Left colon (tissue), 2 donors: ENCODE data around the gene AUTS2. TPM values are rescaled to one million over a fixed set of nuclear protein-coding genes. Genes with fewer than 3 reads are reported as not detected.

Experiments used
- ATAC-seq: fragments of 200-7000 bp; cut with Tn5 transposase; one replicate; pipeline ENCODE4 v1.9.1; 2020; ENCODE audit warnings: mild to moderate bottlenecking, moderate library complexity
- DNase-seq, 2 donors: peaks; one replicate each; pipeline ENCODE4 v3.0.0-alpha.2; 2020
- intact Hi-C, 2 donors: fragments of 100-400 bp; cut with DNase I in 1 of 2; cut with micrococcal nuclease in 1 of 2; formaldehyde crosslinking; loops; one replicate each; pipeline versions ENCODE4 v1.11.2 to v1.14.0; 2022; cut with DNase I, micrococcal nuclease
- total RNA-seq, 2 donors: library from RNA; stranded (reverse); fragmentation: NEBNext Ultra II Directional; extraction: Animal tissue kit (Norgen Biotek cat#: 25700); gene quantifications; one replicate each; pipeline ENCODE4 v1.2.1, GENCODE V29; 2021
- donor health status: DM: no; HTN: no; CAD: no.
- donor health status: DM: yes; HTN: yes; CAD: no.

AUTS2 gene
- total RNA-seq, 2 donors from 2014 or later = 43.3 to 44.2 TPM

DNA sequence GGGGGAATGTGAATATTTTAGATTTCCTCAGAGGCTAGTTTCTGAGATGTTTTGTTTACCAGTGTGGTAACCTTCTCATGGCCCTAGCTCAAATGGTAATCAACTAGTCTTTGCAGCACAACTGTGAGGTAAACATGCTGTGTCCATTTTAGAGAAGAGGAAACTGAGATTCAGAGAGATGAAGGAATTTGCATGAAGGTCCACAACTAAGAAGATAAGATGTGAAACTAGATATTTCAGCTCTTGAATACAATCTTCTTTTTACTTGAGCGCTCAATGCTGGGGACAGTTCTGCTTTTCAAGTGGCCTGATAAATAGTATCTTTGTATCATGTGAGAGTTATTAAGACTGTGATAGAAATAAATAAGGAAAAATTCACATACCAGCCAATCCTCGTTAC lies 245.4 kb downstream of the AUTS2 start:
- DNase-seq = no peak
- ATAC-seq = no peak
- intact Hi-C loops = no loop called here

DNA sequence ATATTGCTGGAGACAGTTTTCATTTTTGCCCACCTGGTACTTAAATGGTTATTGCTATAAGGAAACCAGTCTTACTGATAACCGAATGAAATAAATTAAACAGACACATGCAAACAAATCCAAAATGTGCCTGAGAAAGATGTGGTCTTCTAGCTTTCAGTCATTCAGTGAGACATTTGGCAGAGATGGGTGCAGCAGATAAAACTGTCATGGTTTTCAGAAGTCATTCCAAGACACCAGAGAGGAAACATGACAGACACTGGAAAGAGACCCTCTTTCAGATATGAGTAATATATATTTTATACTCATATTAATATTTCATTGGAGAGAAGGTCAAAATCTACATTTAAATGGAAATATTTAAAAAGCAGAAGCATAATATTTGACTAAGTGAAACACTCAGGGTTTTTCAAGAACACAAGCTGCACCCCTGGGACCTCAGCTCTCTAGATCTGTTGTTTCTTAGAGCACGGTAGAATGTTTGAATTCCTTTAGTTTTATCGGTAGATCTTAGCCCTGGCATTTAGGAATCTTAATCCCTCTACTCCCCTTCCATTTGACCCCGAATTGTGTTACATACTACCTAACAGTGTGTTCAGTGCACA lies 246.1 kb downstream of the AUTS2 start:
- intact Hi-C loops = no loop called here
- no peak for DNase-seq
- ATAC-seq = no peak

DNA sequence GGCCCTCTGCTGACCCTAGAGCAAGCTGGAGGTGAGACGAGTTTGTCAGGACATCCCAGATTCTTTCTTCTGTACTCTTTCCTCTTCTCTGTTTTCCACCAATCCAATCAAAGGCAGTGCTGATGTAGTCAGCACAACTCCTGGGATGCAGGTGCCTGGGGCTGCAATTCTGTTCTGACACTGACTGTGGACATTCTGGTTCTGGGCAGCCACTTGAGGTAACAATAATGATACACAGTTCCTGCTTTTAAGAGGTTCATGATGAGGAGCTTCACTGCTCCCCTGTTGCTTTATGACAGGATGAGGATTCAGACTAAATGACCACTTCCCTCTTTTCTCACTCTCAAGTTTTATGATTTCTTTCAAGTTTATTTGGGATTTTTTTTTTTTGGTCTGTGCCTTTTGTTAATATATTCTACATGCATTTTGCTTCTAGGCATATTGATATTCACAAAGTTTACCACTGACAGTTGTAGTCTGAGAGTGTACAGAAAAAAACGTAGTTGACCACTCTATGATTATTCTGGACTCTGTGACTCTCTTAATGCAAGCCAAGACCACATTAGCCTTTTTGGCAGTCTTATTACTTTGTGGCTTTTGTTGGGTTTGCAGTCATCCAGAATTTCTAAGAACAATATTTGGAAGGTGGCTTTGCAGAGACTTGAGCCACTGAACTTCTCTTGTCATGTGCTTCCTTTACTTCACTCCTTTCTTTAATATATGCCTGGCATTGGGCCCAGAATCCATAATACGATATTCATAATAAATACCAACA lies 247.6 kb downstream of the AUTS2 start:
- DNase-seq (no peak), ATAC-seq (no peak)
- intact Hi-C loops = no loop called here

DNA sequence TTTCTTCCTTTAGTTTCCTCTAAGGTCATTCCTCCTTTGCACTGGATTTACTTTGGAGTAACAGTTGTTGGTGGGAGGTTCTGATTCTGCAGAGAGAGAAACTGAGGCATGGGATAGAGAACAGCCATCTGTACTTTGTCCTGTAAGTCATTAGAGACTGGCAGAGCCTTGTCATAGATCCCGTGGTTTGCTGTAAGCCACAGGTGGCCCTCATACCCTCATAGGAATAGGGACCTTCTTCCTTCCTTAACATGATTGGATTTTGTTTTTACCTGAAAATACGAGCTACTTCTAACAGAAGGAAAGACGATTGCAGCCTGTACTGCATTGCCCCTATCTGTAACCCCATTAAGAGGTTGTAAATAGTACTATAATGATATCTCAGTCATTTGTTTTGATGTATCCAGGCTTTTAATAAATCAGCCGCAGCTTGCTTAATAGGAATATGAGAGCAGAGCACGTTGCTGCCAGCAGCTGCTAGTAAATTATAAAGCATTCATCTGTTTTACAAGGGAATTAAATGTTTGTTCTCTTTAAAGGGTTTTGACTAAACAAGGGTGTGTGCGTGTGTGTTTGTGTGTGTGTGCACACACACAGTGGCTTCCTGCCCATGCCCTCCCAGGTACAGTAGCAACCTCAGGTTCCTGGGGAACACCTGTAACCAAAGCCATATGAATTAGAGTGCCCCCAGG lies 249.8 kb downstream of the AUTS2 start:
- no peak for DNase-seq
- intact Hi-C loops = no loop called here
- ATAC-seq = no peak

DNA sequence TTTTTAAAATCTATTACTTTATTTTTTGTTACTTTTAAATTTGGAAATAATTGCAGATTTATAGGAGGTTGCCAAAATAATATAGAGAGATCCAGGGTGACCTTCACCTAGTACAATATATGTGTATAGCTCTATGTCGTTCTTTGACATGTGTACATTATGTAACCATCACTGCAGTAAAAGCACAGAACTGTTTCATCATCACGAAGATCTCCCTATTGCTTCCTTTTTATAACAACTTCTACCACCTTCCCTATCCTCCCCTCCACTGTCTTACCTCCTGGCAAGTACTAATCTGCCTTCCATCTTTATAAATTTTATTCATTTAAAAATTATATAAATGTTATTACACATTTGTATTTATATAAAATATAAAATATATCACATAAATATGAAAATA lies 251.0 kb downstream of the AUTS2 start:
- intact Hi-C loops = no loop called here
- DNase-seq (no peak), ATAC-seq (no peak)

DNA sequence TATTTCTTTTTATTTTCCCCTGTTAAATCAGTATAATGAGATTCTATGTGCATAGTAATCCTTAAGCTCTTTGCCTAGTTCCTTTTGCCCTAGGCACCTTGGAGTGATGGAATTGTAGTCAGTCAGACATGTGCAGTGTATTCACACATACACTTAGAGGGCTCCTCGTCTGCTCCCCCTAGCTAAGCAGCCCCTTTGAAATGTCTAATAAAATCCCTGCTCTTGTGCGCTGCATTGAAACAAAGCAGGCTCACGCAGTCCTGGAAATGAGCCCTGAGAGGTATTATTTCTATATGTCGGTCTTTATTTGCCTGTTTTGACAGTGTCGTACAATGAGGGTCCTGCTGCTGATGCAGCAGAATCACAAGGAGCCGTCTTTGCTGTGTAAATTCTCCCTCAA lies 258.7 kb downstream of the AUTS2 start:
- ATAC-seq = no peak
- intact Hi-C loops = no loop called here
- DNase-seq = no peak

DNA sequence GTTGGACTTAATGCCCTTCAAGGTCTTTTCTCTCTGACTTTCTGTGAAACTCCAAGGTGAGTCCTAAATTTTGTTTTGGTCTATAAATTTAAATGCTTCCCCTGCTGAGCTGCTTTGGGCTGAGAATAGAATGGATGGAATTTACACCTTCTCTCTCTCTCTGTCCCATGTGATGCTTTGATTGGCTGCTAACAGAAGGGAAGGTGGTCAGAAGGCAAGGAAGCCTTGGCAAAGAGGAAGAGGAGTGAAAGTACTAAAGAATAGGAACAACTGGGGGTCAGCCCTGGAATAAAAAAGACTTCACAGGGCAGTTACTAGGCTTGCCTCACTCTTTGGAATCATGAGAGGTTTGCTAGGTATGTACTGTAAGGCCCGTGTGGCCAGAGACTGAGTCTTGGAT lies 260.2 kb downstream of the AUTS2 start:
- DNase-seq (no peak), ATAC-seq (no peak)
- intact Hi-C loops = no loop called here

DNA sequence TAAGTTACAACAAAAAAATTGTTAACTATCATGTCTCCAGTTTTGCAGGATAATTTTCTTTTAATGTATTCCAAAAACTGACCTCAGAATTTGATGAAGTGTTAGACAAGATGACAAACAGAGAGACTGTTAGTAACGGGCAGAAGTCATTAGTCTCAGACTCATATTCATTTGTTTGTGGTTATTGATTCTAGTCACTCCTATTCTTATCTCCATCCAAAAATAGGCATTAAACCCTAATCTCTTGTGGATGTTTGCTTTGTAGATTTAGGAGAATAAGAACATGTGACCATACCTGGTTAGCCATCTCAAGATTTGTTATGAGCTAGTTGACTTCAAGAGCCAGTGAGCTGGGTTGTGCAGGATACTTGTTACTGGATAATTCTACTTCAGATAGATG lies 261.1 kb downstream of the AUTS2 start:
- intact Hi-C loops = no loop called here
- DNase-seq (no peak), ATAC-seq (no peak)

DNA sequence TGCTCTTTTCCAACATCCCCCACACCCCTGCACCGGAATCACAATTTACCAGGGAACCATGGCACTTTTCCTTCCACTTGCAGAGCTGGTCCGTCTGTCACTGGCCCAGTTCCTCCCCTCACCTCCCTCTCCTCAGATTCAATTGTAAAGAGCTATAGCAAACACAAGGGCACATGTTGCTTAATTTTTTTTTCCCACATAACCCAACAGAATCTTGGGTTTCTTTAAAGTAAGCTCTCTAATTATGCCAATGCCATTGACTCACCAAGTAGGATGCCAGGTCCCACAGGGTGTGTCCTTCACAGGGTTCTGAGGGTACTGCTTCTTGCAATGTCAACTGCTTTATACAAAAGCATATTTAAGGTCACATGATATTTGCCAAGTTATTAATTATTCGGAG lies 262.2 kb downstream of the AUTS2 start:
- DNase-seq = no peak
- no peak for ATAC-seq
- intact Hi-C loops = no loop called here

DNA sequence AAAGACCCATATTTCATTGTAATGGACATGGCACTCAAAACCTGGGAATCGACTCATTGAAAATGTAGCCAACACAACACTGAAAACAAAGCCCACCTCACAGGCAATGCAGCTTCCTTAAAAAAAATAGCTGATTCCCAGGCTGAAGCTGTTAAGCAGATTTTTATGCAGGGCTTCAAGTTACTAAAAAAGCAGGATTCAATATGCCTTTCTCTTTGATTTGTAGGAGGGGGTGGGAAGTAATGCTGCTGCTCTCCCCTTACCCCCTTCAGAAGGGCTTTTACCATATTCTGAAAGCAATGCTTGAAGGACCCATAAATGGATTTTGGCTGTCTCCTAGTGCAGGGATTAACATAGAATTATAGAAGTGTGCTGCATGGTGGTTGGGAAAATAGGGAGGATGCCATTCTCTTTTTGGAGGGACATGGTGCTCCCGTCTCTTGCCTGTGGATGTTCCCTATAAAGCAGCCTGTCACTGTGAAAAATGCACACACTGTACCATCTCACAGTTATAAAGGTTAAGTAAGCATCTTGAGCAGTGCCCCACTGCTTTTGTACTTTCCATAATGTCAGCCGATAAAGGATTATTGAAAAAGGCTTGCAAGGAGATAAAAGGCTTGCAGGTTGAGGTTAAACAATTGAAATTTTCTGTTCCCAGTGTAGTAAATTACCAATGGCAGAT lies 262.8 kb downstream of the AUTS2 start:
- no peak for ATAC-seq
- intact Hi-C loops = no loop called here

DNA sequence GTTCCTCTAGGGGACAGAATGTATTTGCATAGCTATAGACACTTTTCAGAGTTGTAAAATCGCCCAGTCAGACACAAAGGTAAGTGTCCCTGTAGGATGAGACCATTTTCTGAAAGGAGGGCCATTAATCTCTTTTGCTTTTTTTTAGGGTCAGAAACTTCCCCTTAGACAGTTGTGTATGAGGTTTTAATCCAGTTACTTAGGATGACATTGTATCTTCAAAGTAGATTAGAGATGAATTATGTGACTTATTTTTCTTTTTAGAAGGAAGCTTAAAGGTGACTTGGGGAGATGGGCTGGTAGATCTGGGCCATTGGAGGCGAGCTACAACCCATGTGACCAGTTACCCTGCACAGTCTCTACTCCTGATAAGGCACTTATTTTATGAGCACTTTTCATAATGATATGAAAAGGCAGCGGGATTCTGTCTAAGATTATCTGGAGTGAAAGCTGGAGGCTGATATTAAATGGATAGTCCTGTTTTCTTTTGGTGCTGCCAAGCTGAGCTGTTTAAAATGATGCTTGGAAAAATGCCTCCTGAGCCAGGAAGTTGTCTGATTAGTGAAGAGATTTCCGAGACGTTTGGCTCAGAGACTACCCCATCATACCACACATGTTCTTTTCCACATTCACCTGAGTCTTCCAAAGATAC lies 264.3 kb downstream of the AUTS2 start:
- no peak for ATAC-seq
- no peak for DNase-seq
- intact Hi-C loops = no loop called here

More for the DNA sequence above, 262.8 kb downstream of the AUTS2 start:
- no peak for DNase-seq

DNA sequence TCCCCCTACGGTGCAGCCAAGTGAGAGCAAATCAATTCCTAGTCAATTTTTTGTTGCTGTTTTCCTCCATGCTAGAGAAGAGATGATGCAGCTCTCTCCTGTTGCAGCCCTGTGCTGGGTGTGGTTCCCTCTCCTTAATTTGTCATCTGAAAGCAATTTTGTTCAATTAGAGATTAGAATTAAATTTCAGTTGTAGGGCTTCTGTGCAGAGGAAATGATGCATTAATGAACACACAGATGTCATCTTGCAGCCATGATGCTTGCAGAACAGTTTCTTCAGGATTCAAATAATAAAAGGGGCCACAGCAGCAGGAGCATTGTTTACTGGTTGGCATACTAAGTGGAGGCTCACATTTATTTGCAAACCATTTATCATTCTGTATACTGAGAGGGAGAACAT lies 266.0 kb downstream of the AUTS2 start:
- DNase-seq = no peak
- intact Hi-C loops = no loop called here

DNA sequence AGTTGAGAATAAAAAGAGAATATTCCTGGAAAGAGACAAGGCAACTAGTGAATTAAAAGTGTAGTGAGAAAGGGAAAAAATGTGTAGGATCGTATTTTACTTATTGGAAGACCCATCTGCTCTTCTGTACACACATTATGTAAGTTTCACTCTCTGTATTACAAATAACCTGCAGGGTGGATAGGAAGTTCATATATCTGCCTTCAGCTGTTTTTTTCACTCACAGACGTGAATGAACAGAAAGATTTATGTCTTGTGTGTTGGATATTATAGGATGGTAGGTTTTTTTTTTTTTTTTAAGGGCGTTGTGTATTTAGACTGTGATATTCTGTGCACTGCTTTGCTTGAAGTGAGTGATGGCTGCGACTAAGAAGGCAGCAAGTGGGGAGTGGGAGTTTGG lies 266.5 kb downstream of the AUTS2 start:
- intact Hi-C loops = no loop called here
- ATAC-seq (no peak), DNase-seq (no peak)

More for the DNA sequence above, 266.0 kb downstream of the AUTS2 start:
- ATAC-seq = no peak

DNA sequence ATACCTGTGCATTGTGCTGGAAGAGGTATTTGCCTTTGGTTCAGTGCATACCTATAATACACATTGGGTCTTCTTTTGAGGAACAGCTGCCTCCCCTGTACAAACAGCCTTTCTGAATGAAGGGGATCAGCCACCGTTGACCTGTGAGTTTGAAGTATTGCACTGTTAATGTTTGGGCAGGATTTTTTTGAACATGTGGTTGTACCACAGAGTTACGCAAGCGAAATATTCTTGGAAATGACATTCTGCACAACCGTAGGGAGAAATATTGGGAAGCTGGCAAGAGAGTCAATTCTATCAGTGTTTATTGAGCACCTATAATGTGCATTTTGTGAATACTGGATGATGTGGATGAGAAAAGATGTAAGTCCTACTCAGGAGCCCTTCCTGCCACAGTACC lies 270.6 kb downstream of the AUTS2 start:
- no peak for ATAC-seq

DNA sequence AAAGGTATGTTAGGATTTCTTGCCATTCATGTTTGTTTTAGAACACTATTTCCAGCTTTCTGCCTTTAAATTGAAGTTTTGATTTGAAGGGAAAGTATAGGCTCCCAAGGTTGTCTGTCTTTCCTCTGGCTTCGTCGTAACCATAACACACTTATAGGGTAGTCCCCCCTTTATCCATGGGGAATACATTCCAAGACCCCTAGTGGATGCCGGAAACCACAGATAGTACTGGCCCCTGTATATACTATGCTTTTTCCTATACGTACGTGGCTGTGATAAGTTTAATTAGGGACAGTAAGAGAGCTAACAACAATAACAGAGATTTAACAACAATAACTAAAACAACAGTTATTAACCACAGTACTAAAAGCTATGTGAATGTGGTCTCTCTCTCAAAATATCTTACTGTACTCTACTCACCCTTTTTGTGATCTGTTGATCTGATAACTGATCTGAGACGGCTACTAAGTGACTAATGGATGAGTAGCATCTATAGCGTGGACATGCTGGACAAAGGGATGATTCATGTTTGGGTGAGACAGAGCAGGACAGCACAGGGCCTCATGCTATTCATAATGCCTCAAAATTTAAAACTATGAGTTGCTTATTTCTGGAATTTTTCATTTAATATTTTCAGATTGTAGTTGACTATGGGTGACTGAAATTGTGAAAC lies 273.1 kb downstream of the AUTS2 start:
- DNase-seq (no peak), ATAC-seq (no peak)
- intact Hi-C loops = no loop called here

More for the DNA sequence above, 270.6 kb downstream of the AUTS2 start:
- no peak for DNase-seq
- intact Hi-C loops = no loop called here

DNA sequence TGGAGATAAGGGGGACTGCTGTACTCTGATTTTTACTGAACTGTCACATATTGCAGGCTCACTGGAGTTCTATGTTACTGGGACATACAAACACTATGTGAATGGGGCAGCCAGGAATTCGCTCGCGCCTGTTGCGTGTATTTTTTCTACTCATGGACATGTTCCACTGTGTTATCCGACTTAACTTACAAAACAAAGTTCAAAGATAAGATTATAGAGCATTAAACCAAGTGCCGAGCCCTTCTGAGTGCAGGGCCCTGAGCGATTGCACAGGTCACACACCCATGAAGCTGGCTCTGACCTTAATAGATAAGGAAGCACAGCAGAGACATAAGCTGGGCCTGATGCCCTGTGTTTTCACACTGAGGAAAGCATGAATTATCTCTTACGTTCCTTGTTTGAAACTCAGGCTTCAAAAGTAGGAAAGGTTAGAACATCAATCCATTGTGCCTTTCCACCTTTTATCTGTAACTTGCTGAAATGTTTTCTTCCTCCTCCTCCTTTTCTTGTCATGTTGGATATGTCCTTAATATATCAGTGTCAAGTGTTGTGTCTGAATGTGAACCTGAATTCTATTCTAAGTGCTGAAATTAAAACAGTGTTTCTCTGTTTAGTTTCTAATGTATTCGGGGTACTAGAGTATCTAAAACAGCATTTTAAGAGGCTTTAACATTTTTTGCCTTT lies 273.8 kb downstream of the AUTS2 start:
- intact Hi-C loops = no loop called here
- no peak for ATAC-seq
- no peak for DNase-seq

DNA sequence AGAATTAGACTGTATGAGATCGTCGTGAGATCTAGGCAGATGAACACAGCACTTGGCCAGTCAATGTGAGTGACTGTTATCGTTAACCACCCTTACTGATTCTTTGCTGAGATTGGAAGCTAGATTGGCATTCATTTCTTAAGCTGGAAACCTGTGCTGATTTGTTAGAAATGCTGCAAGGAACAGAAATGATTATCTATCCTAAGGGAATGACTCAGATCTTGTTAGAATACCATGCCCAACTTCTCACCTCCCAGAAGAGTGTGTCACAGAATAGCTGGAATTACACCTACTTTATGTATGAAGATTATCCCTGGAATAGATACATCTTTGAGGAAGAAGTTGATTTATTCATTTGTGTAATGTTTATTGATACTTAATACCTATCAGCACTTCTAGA lies 275.2 kb downstream of the AUTS2 start:
- intact Hi-C loops = no loop called here
- DNase-seq = no peak

DNA sequence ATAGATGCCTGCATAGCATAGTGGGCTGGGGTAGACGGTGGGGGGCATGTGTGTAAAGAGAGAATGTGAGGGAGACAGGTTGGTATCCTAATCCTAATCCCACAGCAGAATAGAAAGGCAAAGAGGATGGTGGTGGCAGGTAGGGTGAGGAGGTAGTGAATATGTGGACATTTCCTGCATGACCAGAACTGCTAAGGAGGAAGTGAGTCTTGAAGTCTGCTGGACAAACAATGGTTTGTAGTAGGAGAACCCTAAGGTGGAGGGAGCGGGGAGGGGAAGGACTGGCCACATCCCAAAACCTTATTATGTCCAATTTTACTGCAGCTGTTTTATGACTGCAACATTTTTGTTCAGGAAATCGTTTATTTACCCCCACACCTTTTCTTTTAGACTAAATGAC lies 279.7 kb downstream of the AUTS2 start:
- intact Hi-C loops = no loop called here
- DNase-seq (no peak), ATAC-seq (no peak)

More for the DNA sequence above, 275.2 kb downstream of the AUTS2 start:
- no peak for ATAC-seq
